PFSK-1 (cell line): ENCODE measurements around the gene SNORC.

Experiments used
- POLR2AphosphoS5 ChIP-seq: IDR thresholded peaks from 2 replicates; pipeline ENCODE4 v1.6.1; 2012; ENCODE audit warnings: low read depth, mild to moderate bottlenecking, control low read depth, low read length, moderate library complexity
- SIN3A ChIP-seq: IDR thresholded peaks from 2 replicates; pipeline ENCODE4 v1.6.1; 2012; ENCODE audit warnings: mild to moderate bottlenecking, low read length, moderate library complexity, borderline replicate concordance; ENCODE audit not compliant: insufficient read depth
- TAF1 ChIP-seq: IDR thresholded peaks from 2 replicates; pipeline ENCODE4 v1.6.1; 2012; ENCODE audit warnings: low read length, control low read depth, borderline replicate concordance; ENCODE audit not compliant: insufficient read depth
- TF ChIP-seq, protein P1 (sequence below), 2 experiments: IDR thresholded peaks; 2 replicates each; pipeline versions ENCODE4 v1.6.1 to v1.8.0; 2011 to 2012; ENCODE audit warnings: low read depth in 2 of 2, low read length in 2 of 2, control low read depth in 1 of 2, inconsistent platforms in 1 of 2, mild to moderate bottlenecking in 1 of 2, moderate library complexity in 1 of 2; ENCODE audit not compliant: insufficient read depth in 1 of 2

DNA sequence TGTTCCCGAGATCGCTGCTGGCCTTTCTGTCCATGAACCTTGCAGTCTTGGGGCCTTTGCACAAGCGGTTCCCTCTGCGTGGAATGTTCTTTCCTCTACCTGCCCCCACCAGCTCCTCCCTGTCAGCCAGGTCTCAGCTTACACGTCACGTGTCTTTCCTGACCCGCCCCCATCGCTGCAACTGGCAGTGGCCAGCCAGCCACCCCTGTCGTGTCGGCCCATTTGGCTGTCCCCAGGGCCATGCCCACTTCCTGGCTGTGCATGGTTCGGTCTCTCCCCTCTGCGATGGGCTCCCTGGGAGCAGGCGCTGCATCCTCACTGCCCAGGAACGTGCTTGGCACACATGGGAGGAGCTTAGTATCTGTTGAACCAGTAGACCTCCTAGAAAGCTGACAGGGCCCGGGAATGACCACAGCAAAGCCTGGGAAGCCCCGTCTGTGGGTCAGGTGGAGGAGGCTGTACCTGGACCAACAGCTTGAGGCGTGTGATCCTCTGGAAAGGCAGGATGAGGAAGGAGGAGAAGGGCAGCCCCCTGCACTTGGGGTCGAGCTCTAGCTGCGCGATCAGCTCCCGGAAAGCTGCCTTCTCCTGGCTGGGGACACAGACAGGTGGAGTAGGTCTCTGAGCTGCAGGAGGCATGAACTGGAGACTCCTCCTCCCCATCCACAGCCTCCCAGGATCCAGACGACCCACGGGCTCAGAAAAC, 21.0 kb downstream of the SNORC start:
- TF ChIP-seq SIN3A, result no peak
- no peak for TF ChIP-seq TAF1
- no peak for TF ChIP-seq POLR2AphosphoS5
- TF ChIP-seq, protein P1, sequence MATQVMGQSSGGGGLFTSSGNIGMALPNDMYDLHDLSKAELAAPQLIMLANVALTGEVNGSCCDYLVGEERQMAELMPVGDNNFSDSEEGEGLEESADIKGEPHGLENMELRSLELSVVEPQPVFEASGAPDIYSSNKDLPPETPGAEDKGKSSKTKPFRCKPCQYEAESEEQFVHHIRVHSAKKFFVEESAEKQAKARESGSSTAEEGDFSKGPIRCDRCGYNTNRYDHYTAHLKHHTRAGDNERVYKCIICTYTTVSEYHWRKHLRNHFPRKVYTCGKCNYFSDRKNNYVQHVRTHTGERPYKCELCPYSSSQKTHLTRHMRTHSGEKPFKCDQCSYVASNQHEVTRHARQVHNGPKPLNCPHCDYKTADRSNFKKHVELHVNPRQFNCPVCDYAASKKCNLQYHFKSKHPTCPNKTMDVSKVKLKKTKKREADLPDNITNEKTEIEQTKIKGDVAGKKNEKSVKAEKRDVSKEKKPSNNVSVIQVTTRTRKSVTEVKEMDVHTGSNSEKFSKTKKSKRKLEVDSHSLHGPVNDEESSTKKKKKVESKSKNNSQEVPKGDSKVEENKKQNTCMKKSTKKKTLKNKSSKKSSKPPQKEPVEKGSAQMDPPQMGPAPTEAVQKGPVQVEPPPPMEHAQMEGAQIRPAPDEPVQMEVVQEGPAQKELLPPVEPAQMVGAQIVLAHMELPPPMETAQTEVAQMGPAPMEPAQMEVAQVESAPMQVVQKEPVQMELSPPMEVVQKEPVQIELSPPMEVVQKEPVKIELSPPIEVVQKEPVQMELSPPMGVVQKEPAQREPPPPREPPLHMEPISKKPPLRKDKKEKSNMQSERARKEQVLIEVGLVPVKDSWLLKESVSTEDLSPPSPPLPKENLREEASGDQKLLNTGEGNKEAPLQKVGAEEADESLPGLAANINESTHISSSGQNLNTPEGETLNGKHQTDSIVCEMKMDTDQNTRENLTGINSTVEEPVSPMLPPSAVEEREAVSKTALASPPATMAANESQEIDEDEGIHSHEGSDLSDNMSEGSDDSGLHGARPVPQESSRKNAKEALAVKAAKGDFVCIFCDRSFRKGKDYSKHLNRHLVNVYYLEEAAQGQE (IDR thresholded peaks at IDR 0.05; ENCODE audit: insufficient read depth in 1 of 2, low read depth in 2 of 2, low read length in 2 of 2), result no peak
